DND-41 (cell line): Measurements from ENCODE around the gene TMEM145.
"Not testable (repeated sequence)": the region's sequence is repeated elsewhere in the genome, so short reads cannot be mapped to it uniquely, and the experiment has no call there.

Experiments
- ATAC-seq: fragments of 200-7000 bp; cut with Tn5 transposase; 3 replicates; pipeline ENCODE4 v1.9.1; 2021; ENCODE audit warnings: low read depth; ENCODE audit not compliant: insufficient read depth
- DNase-seq: peaks from one replicate; pipeline ENCODE4 v3.0.0-alpha.2; 2020
- H2AFZ ChIP-seq: 2 replicates; pipeline ENCODE4 v1.6.0; 2012; ENCODE audit warnings: low read depth, low read length
- H3K27ac ChIP-seq: 2 replicates; pipeline ENCODE4 v1.5.1; 2012; ENCODE audit warnings: low read length, inconsistent platforms
- H3K27me3 ChIP-seq: fragments of 200-600 bp; sonication (generic); 2 replicates; pipeline ENCODE4 v1.6.0; 2012; ENCODE audit warnings: low read length, mild to moderate bottlenecking, inconsistent platforms; ENCODE audit not compliant: insufficient read depth, poor library complexity
- H3K36me3 ChIP-seq: 2 replicates; pipeline ENCODE4 v1.5.1; 2012; ENCODE audit warnings: low read length, inconsistent platforms; ENCODE audit not compliant: insufficient read depth
- H3K4me1 ChIP-seq: 2 replicates; pipeline ENCODE4 v1.5.1; 2012; ENCODE audit warnings: mild to moderate bottlenecking, low read length; ENCODE audit not compliant: insufficient read depth
- H3K4me2 ChIP-seq: 2 replicates; pipeline ENCODE4 v1.6.0; 2012; ENCODE audit warnings: mild to moderate bottlenecking, moderate library complexity, low read length, inconsistent platforms; ENCODE audit not compliant: insufficient read depth
- H3K4me3 ChIP-seq, 2 experiments: fragments of 200-600 bp in 1 of 2; shearing (Covaris generic) in 1 of 2; 2 replicates each; pipeline ENCODE4 v1.5.1; 2012 to 2016; ENCODE audit warnings: inconsistent platforms in 2 of 2, low read length in 2 of 2, mild to moderate bottlenecking in 2 of 2, low read depth in 1 of 2, moderate library complexity in 1 of 2
- H3K79me2 ChIP-seq: 2 replicates; pipeline ENCODE4 v1.6.0; 2012; ENCODE audit warnings: low read length, inconsistent platforms; ENCODE audit not compliant: insufficient read depth
- H3K9ac ChIP-seq: 2 replicates; pipeline ENCODE4 v1.6.0; 2012; ENCODE audit warnings: low read depth, mild to moderate bottlenecking, inconsistent platforms, low read length, moderate library complexity
- H3K9me3 ChIP-seq: 2 replicates; pipeline ENCODE4 v1.5.1; 2012; ENCODE audit warnings: low read length, moderate library complexity, mild to moderate bottlenecking, inconsistent platforms; ENCODE audit not compliant: insufficient read depth, severe bottlenecking
- H4K20me1 ChIP-seq: 2 replicates; pipeline ENCODE4 v1.6.0; 2012; ENCODE audit warnings: low read length; ENCODE audit not compliant: insufficient read depth
- CTCF ChIP-seq: IDR thresholded peaks from 2 replicates; pipeline ENCODE4 v1.5.1; 2012; ENCODE audit warnings: borderline replicate concordance, low read length, moderate library complexity, mild to moderate bottlenecking; ENCODE audit not compliant: poor library complexity, severe bottlenecking; ENCODE audit errors: extremely low read depth
- EZH2 ChIP-seq: IDR thresholded peaks from 3 replicates; pipeline ENCODE4 v1.6.1; 2012; ENCODE audit warnings: borderline replicate concordance, low read depth, mild to moderate bottlenecking, moderate library complexity, low read length, inconsistent platforms; ENCODE audit not compliant: severe bottlenecking

TMEM145 gene

GRCh38 chr19:42330241-42330711 lies 17.2 kb downstream of the TMEM145 start:
- H3K9ac ChIP-seq = no peak overlapping the region
- peaks cover 30% of the 10 kb centered on the region for H3K4me1 ChIP-seq
- no peak overlapping the region for H2AFZ ChIP-seq
- no peak for DNase-seq
- H4K20me1 ChIP-seq = peaks cover 21% of the 10 kb centered on the region; the same call in 1 of the 2 replicates
- no peak overlapping the region for H3K4me3 ChIP-seq
- H3K79me2 ChIP-seq = peaks cover 34% of the 10 kb centered on the region
- TF ChIP-seq CTCF (no peak), EZH2 (no peak)
- H3K27me3 ChIP-seq = no peaks in the 10 kb centered on the region
- H3K9me3 ChIP-seq = no peaks in the 10 kb centered on the region
- no peaks in the 10 kb centered on the region; the same call in 1 of the 2 replicates for H3K36me3 ChIP-seq
- H3K27ac ChIP-seq = no peak overlapping the region
- H3K4me2 ChIP-seq = no peak overlapping the region
- ATAC-seq = no peak

- not testable (repeated sequence) for H3K9me3 ChIP-seq, H2AFZ ChIP-seq, H3K36me3 ChIP-seq, H3K9ac ChIP-seq, H3K4me3 ChIP-seq, ATAC-seq, H3K4me2 ChIP-seq, H3K27ac ChIP-seq, H3K27me3 ChIP-seq, DNase-seq
- H3K4me1 ChIP-seq = peaks cover 24% of the 10 kb centered on the region
- H4K20me1 ChIP-seq = peaks cover 21% of the 10 kb centered on the region; the same call in 1 of the 2 replicates
- peaks cover 25% of the 10 kb centered on the region for H3K79me2 ChIP-seq
Observed at GRCh38 chr19:42331333-42331732, 18.2 kb downstream of the TMEM145 start.

GRCh38 chr19:42332059-42332458 lies 18.9 kb downstream of the TMEM145 start:
- DNase-seq (no peak), ATAC-seq (no peak)
- Histone ChIP-seq H3K27ac (no peak overlapping the region), H3K9me3 (no peaks in the 10 kb centered on the region), H3K4me3 (no peak overlapping the region), H3K27me3 (no peaks in the 10 kb centered on the region), H4K20me1 (peaks cover 21% of the 10 kb centered on the region; the same call in 1 of the 2 replicates), H3K4me2 (no peak overlapping the region), H3K9ac (no peak overlapping the region), H3K36me3 (peaks cover 11% of the 10 kb centered on the region), H3K4me1 (peaks cover 17% of the 10 kb centered on the region), H2AFZ (no peak overlapping the region), H3K79me2 (peaks cover 18% of the 10 kb centered on the region)
- no peak for TF ChIP-seq EZH2
- TF ChIP-seq CTCF = no peak

- H2AFZ ChIP-seq = no peak overlapping the region
- H3K27ac ChIP-seq = no peak overlapping the region
- no peak for TF ChIP-seq EZH2
- TF ChIP-seq CTCF = no peak
- H3K4me2 ChIP-seq = no peak overlapping the region
- H3K79me2 ChIP-seq = peaks cover 10% of the 10 kb centered on the region; the same call in 1 of the 2 replicates
- no peak for DNase-seq
- H3K9me3 ChIP-seq = no peaks in the 10 kb centered on the region
- no peak for ATAC-seq
- H3K36me3 ChIP-seq = peaks cover 12% of the 10 kb centered on the region
- peaks cover 7% of the 10 kb centered on the region for H3K4me1 ChIP-seq
- no peak overlapping the region for H3K9ac ChIP-seq
- H4K20me1 ChIP-seq = peaks cover 15% of the 10 kb centered on the region; the same call in 1 of the 2 replicates
- H3K4me3 ChIP-seq = no peak overlapping the region
- H3K27me3 ChIP-seq = no peaks in the 10 kb centered on the region
Observed at GRCh38 chr19:42333018-42333417, 19.9 kb downstream of the TMEM145 start.
